Measurements from ENCODE around the gene B4GALNT4. TPM values are rescaled to one million over a fixed set of nuclear protein-coding genes. Genes with fewer than 3 reads are reported as not detected.

B4GALNT4 gene
- polyA plus RNA-seq, 2 of the 4 experiments (the other 2 are of a cell fraction): 5.3 to 27.5 TPM

- ATAC-seq (no peak), DNase-seq (ENCODE audit: low read depth in 1 of 2, low spot score in 1 of 2) (no peak), FAIRE-seq (no peak)
- ChIA-PET POLR2A (interaction anchor here (0.9 kb wide), 2 partner anchors 9 to 32 kb away, joined by 3 to 7 read pairs; no protein-coding TSS in a partner anchor), CTCF (interaction anchor here (0.6 to 1.8 kb wide), 3 partner anchors 9 to 50 kb away, joined by 4 to 7 read pairs (median 5); no protein-coding TSS in a partner anchor)
- peaks cover 15% of the 10 kb centered on the region for H3K4me1 ChIP-seq
- peak overlapping the region; percentile 100 for H3K4me2 ChIP-seq
- H3K27ac ChIP-seq: peak overlapping the region; percentile 73 to 88
- no peak for TF ChIP-seq RARB (CRISPR knock-in tag; IDR thresholded peaks at IDR 0.05)
- TF ChIP-seq SMC3 (IDR thresholded peaks at IDR 0.05): no peak
- no peak for TF ChIP-seq POLR2A (IDR thresholded peaks at IDR 0.05; ENCODE audit: low read length)
- TF ChIP-seq HEYL (CRISPR knock-in tag; IDR thresholded peaks at IDR 0.05): no peak
- no peak for TF ChIP-seq JUNB (IDR thresholded peaks at IDR 0.05)
- TF ChIP-seq MAX (IDR thresholded peaks at IDR 0.05): no peak
- no peak for TF ChIP-seq EHF (CRISPR knock-in tag; IDR thresholded peaks at IDR 0.05)
- no peak for TF ChIP-seq E2F6 (IDR thresholded peaks at IDR 0.05; ENCODE audit: borderline replicate concordance, low read depth)
- no peak for TF ChIP-seq ZNF302 (CRISPR knock-in tag; IDR thresholded peaks at IDR 0.05)
- H3K9me3 ChIP-seq: no peaks in the 10 kb centered on the region
- H3K4me3 ChIP-seq: peak overlapping the region; percentile 53
- WGBS (ENCODE audit: missing lambda C conversion rate): 89% methylated on average over 30 of the region's 45 CpGs
Measured at GRCh38 chr11:416051-416756, 46.9 kb downstream of the B4GALNT4 start.

- ChIA-PET CTCF (interaction anchor here (1.4 to 1.8 kb wide), 2 partner anchors 10 to 31 kb away, joined by 4 to 7 read pairs; no protein-coding TSS in a partner anchor), POLR2A (interaction anchor here (0.9 kb wide), 2 partner anchors 10 to 31 kb away, joined by 3 to 7 read pairs; no protein-coding TSS in a partner anchor)
- 90% methylated on average over 7 of the region's 97 CpGs for WGBS (ENCODE audit: missing lambda C conversion rate)
- Histone ChIP-seq H3K9me3 (no peaks in the 10 kb centered on the region), H3K4me1 (peaks cover 15% of the 10 kb centered on the region), H3K27ac (peak overlapping the region; percentile 73 to 88), H3K4me2 (peak overlapping the region; percentile 100), H3K4me3 (peak overlapping the region; percentile 53)
- ATAC-seq (peak in 1 of 2 experiments; percentile 55; a peak in 3 of 6 replicates), DNase-seq (ENCODE audit: low read depth in 1 of 2, low spot score in 1 of 2) (no peak), FAIRE-seq (no peak)
- no peak for TF ChIP-seq CHD2 (IDR thresholded peaks at IDR 0.05; ENCODE audit: low read length, partially characterized antibody)
- no peak for TF ChIP-seq KDM1A (IDR thresholded peaks at IDR 0.05; ENCODE audit: low read depth)
- no peak for TF ChIP-seq ZNF302 (CRISPR knock-in tag; IDR thresholded peaks at IDR 0.05)
- no peak for TF ChIP-seq JUN (IDR thresholded peaks at IDR 0.05)
Measured at GRCh38 chr11:416757-417621, 47.7 kb downstream of the B4GALNT4 start.

- ATAC-seq (no peak), FAIRE-seq (no peak), DNase-seq (ENCODE audit: low read depth in 1 of 2, low spot score in 1 of 2) (no peak)
- ChIA-PET CTCF (interaction anchor here (0.6 to 1.8 kb wide), 4 partner anchors 9 to 31 kb away, joined by 3 to 7 read pairs (median 3); no protein-coding TSS in a partner anchor), POLR2A (no interaction called here)
- no peak overlapping the region; the same call in 2 of the 3 replicates for H3K4me3 ChIP-seq
- TF ChIP-seq RFX5 (IDR thresholded peaks at IDR 0.05) (no peak), KDM1A (IDR thresholded peaks at IDR 0.05; ENCODE audit: low read depth) (no peak), CEBPB (IDR thresholded peaks at IDR 0.05) (no peak), RARB (CRISPR knock-in tag; IDR thresholded peaks at IDR 0.05) (no peak), TFCP2L1 (CRISPR knock-in tag; IDR thresholded peaks at IDR 0.05) (no peak), REST (IDR thresholded peaks at IDR 0.05) (no peak), HMGXB4 (CRISPR knock-in tag; IDR thresholded peaks at IDR 0.05; ENCODE audit: borderline replicate concordance) (no peak), RAD21 (conservative IDR thresholded peaks at IDR 0.05 in 1 of 2, IDR thresholded peaks at IDR 0.05 in 1 of 2) (no peak), EHF (CRISPR knock-in tag; IDR thresholded peaks at IDR 0.05) (no peak)
- H3K4me2 ChIP-seq: peak overlapping the region; percentile 100; the same call in 2 of the 3 replicates
- H3K4me1 ChIP-seq: peaks cover 13% of the 10 kb centered on the region
- H3K27ac ChIP-seq: no peak overlapping the region; a peak in 1 of 6 replicates
- 85% methylated on average over 16 of the region's 19 CpGs for WGBS (ENCODE audit: missing lambda C conversion rate)
- no peaks in the 10 kb centered on the region for H3K9me3 ChIP-seq
Measured at GRCh38 chr11:417652-418342, 48.5 kb downstream of the B4GALNT4 start.
